Measurements from ENCODE around the gene MICALL1.

The MICALL1 gene

DNA sequence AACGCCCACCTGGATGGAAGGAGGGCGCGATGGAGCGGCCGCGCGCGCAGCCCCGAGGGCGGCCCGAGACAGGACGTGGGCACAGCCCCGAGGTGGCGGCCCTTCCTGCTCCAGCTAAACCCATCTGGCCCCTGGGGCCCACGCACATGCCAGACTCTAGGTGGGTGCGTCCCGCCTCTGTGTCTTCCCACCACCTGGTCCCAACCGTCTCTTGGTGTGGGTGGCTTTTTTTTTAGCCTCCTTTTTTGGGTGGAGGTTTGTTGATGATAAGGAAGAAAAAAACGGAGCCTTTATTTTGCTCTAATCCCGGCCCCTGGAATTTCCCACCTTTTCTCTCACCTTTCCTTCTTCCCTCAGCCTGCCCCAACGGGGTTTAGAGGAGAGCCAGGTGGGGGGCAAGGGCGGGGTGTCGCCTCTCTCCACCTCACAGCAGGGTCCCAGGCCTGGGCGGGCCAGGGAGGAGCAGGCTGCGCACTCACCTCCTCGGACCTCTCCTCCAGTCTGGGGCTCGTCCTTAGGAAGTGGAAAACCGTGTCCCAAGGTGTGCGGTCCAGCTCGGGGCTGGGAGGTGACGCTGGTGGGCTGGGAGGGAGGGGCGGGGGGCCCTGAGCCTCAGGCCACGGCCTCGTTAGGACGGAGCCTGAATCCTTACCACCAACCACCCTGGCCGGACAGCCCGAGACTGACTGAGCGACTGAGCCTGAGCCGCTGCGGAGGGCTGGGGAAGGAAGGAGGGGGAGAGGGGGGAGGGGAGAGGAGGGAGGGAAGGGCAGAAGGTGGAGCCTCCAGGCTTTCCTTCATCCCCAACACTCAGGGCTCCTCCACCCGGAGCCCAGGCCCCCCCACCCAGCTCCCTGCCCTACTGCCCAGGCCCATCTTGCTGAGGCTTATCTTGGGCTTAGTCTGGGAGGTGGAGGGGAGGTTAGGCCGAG is 78.0 kb downstream of the MICALL1 start, which contains the start of gene SOX10:
SOX10 (minus strand) TSS at position 696 of the 932 bp plus-strand sequence. CDS start 771 bp downstream, outside the sequence.
- DNase-seq (ENCODE audit: low spot score) = no peak

DNA sequence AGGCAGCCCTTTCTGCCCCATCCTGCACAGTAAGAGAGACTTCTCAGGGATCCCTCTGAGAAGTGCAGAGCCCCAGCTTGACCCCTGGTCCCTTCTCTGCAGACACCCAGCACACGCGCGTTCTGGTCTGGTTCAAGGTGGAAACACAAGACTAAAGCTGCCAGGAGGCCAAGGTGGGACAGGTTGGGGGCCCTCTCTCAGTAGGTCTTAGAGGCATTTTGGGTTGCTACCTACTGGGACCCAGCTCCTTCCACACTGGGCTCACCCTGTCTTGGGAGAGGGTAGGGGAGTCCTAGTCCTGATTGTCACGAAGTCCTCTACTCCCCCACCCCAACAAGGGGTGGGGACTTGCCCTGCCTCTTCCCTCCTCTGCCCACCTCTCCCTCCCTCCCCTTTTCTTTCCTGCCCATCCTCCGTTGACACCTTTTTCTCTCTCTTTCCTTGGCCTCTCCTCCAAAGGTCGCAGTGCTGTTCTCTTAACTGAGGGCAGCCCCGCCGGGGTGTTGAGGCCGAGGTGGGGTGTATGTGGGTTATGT is 79.0 kb downstream of the MICALL1 start:
- DNase-seq (ENCODE audit: low spot score) = no peak

DNA sequence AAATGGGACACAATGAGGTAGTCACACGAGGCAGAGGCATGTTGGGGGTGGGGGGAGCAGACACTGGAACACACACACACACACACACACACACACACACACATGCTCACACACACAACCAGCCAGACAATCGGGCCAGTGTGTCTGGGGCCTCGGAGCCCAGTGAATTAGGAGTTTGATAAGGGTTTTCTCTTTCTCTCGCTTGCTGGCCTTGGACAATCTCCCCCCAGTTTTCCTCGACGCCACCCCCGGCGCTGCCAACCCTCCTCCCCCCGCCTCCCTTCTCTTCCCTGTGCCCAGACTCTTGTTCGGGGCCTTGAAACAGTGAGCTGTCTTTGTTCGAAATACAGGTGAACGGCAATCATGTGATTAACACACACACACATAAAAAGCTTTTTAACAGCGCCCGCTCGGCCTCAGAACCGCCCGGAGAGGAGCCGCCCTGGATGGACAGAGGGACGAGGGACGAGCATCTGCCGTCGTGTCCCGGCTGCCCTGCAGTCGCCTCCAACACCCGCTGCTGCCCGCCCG is 79.7 kb downstream of the MICALL1 start:
- DNase-seq (ENCODE audit: low spot score) = no peak

DNA sequence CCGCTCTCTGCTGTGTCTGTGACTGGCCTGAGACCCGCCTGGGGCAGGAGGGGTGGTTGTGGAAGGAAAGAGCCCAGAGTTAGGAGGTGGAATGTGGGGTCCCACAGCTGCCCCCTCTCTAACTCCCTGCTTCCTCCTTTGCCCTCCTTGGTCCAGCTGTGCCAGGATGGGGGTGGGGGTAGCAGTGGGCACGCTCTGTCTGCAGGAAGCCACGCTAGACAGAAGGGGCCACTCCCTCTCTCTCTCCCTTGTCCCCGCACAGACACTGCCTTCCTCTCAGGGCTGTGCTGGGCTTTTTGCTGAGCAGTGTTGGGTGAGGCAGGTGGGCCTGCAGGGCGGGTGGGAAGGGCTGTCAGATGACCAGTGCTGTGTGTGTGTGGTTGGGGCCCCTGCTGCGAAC is 80.3 kb downstream of the MICALL1 start:
- DNase-seq (ENCODE audit: low spot score) = no peak

DNA sequence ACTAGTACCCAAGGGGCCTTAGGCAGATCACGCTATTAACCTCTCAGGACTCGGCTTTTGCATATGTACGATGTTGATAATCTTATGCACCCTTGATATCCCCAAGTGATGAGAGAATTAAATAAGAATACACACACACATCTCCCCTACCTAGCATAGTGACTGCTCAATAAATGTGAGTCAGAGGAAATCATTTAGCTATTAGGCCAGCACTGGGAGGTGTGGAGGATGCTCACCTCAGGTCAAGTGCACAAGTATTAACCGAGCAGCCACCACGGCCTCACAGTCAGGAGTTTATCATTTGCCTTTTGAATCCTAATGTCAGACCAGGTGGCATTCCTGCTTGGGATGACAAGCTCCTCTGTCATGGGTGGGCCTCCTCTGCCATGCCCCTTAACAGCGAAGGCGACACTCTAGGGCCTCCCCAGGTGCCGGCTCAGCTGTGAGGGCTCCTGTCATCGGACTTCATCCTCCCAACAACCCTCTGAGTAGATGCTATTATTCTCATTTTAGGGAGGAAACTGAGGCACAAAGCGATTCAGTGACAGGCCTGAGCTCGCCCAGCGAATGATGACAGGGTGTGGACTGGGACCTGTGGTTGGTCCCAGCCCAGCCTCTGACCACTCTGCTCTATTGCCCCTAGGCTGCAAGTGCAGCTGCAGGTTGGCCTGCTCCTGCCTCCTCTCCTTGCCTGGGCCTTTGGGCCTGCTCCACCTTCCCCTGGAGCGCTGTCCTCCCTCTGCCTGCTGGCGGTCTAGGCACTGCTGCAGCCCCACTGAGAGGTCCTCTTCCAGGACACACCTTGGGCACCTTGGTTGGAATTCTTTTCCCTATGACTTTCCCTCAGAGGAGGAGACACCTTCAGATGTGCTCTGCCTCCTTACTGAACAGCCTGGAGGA is 83.3 kb downstream of the MICALL1 start:
- no peak for DNase-seq (ENCODE audit: low spot score)

DNA sequence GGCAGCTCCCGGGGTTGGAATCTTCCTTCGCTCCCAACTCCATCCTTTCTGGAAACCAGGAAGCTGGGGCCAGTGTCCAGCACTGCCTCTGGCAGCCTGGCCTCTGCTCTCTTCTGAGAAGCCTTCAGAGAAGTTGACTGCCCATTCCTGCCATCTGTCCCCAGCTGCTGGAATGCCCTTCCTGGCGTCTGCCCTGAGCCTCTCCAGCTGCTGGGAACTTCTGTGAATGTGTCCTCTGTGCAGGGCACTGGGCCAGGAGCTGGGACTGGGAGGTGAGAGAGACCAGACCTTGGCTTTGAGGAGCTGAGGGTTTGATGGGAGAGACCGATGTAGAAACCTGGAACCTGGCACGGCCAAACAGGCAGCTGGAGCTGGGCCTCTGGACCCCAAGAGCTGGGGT is 84.2 kb downstream of the MICALL1 start:
- DNase-seq (ENCODE audit: low spot score) = no peak

DNA sequence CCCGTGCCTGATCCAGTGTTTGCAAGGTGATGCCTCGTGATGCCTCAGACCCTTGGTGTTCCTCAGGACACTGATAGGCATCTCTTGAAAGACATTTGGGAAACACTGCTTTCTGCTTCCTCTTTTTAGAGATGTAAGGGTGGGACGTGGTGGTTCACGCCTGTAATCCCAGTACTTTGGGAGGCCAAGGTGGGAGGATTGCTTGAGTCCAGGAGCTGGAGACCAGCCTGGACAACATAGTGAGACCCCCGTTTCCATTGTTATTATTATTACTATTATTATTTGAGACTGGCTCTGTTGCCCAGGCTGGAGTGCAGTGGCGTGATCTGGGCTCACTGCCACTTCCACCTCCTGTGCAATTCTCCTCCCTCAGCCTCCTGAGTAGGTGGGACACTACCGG is 84.8 kb downstream of the MICALL1 start:
- DNase-seq (ENCODE audit: low spot score) = no peak

DNA sequence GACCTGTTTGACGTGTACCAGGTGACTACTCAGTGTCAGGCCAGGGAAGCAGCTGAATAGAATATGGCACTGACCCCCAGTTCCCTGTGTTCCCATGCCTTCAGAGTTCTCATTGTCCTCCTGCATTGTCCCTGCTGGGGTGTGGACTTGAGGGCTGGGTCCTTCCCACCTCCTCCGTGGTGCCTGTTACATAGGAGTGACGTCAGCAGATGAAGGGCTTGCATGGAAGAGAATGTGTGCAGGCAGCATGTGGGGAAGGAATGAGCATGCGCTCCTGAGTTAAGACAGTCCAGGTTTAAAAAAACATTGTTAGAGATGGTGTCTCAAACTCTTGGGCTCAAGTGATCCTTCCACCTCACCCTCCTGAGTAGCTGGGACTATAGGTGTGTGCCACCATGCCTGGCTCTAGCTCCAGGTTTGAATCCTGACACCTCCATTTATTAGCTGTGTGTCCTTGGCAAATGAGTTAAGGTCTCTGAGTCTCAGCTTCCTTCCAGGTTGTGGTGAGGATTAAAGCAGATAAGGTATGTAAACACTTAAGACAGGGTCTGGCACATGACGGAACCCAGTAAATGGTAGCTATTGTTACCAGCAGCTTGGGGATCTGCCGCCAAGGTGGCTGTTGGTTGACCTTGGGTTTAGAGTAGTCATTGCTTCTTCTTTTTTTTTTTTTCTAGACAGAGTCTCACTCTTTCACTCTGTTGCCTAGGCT is 85.8 kb downstream of the MICALL1 start:
- no peak for DNase-seq (ENCODE audit: low spot score)

Measured in D341Med (cell line).